ENCODE data around the gene MKX. TPM values are rescaled to one million over a fixed set of nuclear protein-coding genes. Genes with fewer than 3 reads are reported as not detected.

The MKX gene
- total and polyA plus RNA-seq, 2 donors (not counting 3 experiments of a cell fraction or from before 2014, with no cell fraction given), result not detected

GRCh38 chr10:27710014-27710413 is 35.6 kb downstream of the MKX start:
- Histone ChIP-seq H3K79me2 (ENCODE audit: control insufficient read depth, insufficient read depth, low read length) (no peaks in the 10 kb centered on the region), H3K4me1 (ENCODE audit: control insufficient read depth, extremely low read depth, insufficient read depth, low read length) (no peaks in the 10 kb centered on the region), H3K4me2 (ENCODE audit: insufficient read depth, low read length) (no peak overlapping the region), H3K36me3 (ENCODE audit: control insufficient read depth in 2 of 2, extremely low read depth in 1 of 2, insufficient read depth in 2 of 2, low read length in 2 of 2) (no peaks in the 10 kb centered on the region), H3K4me3 (replicated peaks in 1 of 3; ENCODE audit: insufficient read depth in 1 of 3, low read depth in 1 of 3, low read length in 3 of 3) (no peak overlapping the region), H3K27ac (ENCODE audit: insufficient read depth, low read depth, low read length) (no peak overlapping the region), H3K9me1 (replicated peaks; ENCODE audit: control insufficient read depth, extremely low read depth, insufficient read depth, low read length) (no peaks in the 10 kb centered on the region), H3K9ac (replicated peaks; ENCODE audit: extremely low read depth, insufficient read depth, low read length) (no peak overlapping the region), H3K9me3 (replicated peaks; ENCODE audit: control insufficient read depth, insufficient read depth, low read length) (no peaks in the 10 kb centered on the region), H2AFZ (ENCODE audit: low read depth, low read length) (no peak overlapping the region), H4K20me1 (replicated peaks; ENCODE audit: control insufficient read depth, extremely low read depth, insufficient read depth, low read length) (no peaks in the 10 kb centered on the region), H3K27me3 (ENCODE audit: control insufficient read depth in 2 of 2, insufficient read depth in 2 of 2, low read length in 2 of 2) (peaks cover 2% of the 10 kb centered on the region in 2 experiments)
- DNase-seq (ENCODE audit: low read depth, low spot score) (no peak), FAIRE-seq (no peak)
- no TSS peak for BruUV-seq (replicated peaks)
- TF ChIP-seq GATA2 (IDR thresholded peaks at IDR 0.05; ENCODE audit: insufficient read depth, insufficient read length, low read depth, low read length), result no peak
- TF ChIP-seq FOS (IDR thresholded peaks at IDR 0.05; ENCODE audit: borderline replicate concordance, insufficient read depth, low read length), result no peak
- TF ChIP-seq MAX (IDR thresholded peaks at IDR 0.05; ENCODE audit: insufficient read depth, insufficient read length), result no peak
- no peak for TF ChIP-seq JUN (IDR thresholded peaks at IDR 0.05; ENCODE audit: borderline replicate concordance, insufficient read depth, insufficient read length, low read depth)
- no peak for TF ChIP-seq POLR2A (IDR thresholded peaks at IDR 0.05; ENCODE audit: low read depth, low read length)
- TF ChIP-seq CTCF (IDR thresholded peaks at IDR 0.05; ENCODE audit: extremely low read depth in 1 of 2, insufficient read depth in 1 of 2, low read depth in 1 of 2, low read length in 2 of 2), result no peak
- TF ChIP-seq EZH2 (IDR thresholded peaks at IDR 0.05; ENCODE audit: borderline replicate concordance, low read depth, low read length, severe bottlenecking), result no peak
- no peak for TF ChIP-seq MYC (IDR thresholded peaks at IDR 0.05; ENCODE audit: low read depth, low read length)
- no peak for TF ChIP-seq POLR2AphosphoS5 (IDR thresholded peaks at IDR 0.05; ENCODE audit: insufficient read depth, low read depth, low read length)
- dilution Hi-C loops (cut with MboI; ENCODE audit: extremely low pct_ligation_motif_present, low sequenced_read_pairs), result no loop called here
- intact Hi-C loops (cut with micrococcal nuclease), result no loop called here
- CTCF ChIA-PET, result no interaction called here
- POLR2A ChIA-PET, result no interaction called here

Data from endothelial cell of umbilical vein (primary cell).